WTC11 (cell line): Measurements from ENCODE around the gene PAIP2. TPM values are rescaled to one million over a fixed set of nuclear protein-coding genes. Genes with fewer than 3 reads are reported as not detected.

Experiments used
- ATAC-seq: fragments of 200-7000 bp; cut with Tn5 transposase; 2 replicates; pipeline ENCODE4 v1.10.0; 2021; ENCODE audit warnings: mild to moderate bottlenecking, moderate library complexity
- CTCF ChIA-PET: fragments of 300-600 bp; sonication (Branson Sonifier 250); formaldehyde crosslinking; loops from one replicate; lab custom pipeline; 2021; ENCODE audit warnings: antibody characterized with exemption; lab: Charles Lee
- POLR2A ChIA-PET: fragments of 350-600 bp; sonication (Branson Sonifier 250); formaldehyde crosslinking; loops from one replicate; lab custom pipeline; 2021; ENCODE audit warnings: antibody characterized with exemption; lab: Charles Lee
- DNase-seq: peaks from one replicate; pipeline ENCODE4 v3.0.0; 2021; ENCODE audit warnings: low spot score
- H3K27ac Mint-ChIP-seq: 2 replicates; pipeline ENCODE4 v1.8.0; 2021; ENCODE audit warnings: mixed read lengths
- H3K27me3 Mint-ChIP-seq: 2 replicates; pipeline ENCODE4 v1.8.0; 2021; ENCODE audit warnings: low read depth, mild to moderate bottlenecking, moderate library complexity, mixed read lengths
- H3K36me3 Mint-ChIP-seq: 2 replicates; pipeline ENCODE4 v1.8.0; 2021; ENCODE audit warnings: mixed read lengths
- H3K4me1 Mint-ChIP-seq: 2 replicates; pipeline ENCODE4 v1.8.0; 2022; ENCODE audit warnings: mixed read lengths
- H3K4me3 Mint-ChIP-seq: 2 replicates; pipeline ENCODE4 v1.8.0; 2021; ENCODE audit warnings: mild to moderate bottlenecking, moderate library complexity, mixed read lengths
- H3K9me3 Mint-ChIP-seq: 2 replicates; pipeline ENCODE4 v1.8.0; 2021; ENCODE audit warnings: mixed read lengths
- ATF1 ChIP-seq: sonication (generic); formaldehyde crosslinking; IDR thresholded peaks from 2 replicates; pipeline ENCODE4 v1.8.1; 2023; ENCODE audit warnings: mild to moderate bottlenecking, moderate library complexity, missing genetic modification reagents
- CBFB ChIP-seq: sonication (generic); formaldehyde crosslinking; IDR thresholded peaks from 2 replicates; pipeline ENCODE4 v1.8.1; 2022; ENCODE audit warnings: mild to moderate bottlenecking, low read depth, missing genetic modification reagents
- ELF4 ChIP-seq: sonication (generic); formaldehyde crosslinking; IDR thresholded peaks from 2 replicates; pipeline ENCODE4 v1.8.1; 2022; ENCODE audit warnings: low read depth, mild to moderate bottlenecking, moderate library complexity, missing genetic modification reagents
- JAZF1 ChIP-seq: fragments of 250-450 bp; sonication (Bioruptor Pico); IDR thresholded peaks from 2 replicates; pipeline ENCODE4 v1.9.0; 2021; ENCODE audit warnings: moderate library complexity, mild to moderate bottlenecking, inconsistent platforms
- JUN ChIP-seq: sonication (generic); formaldehyde crosslinking; IDR thresholded peaks from 2 replicates; pipeline ENCODE4 v1.8.0; 2023; ENCODE audit warnings: mild to moderate bottlenecking, missing genetic modification reagents
- KAT7 ChIP-seq: sonication (generic); formaldehyde crosslinking; IDR thresholded peaks from 2 replicates; pipeline ENCODE4 v1.8.1; 2023; ENCODE audit warnings: missing genetic modification reagents, mild to moderate bottlenecking, borderline replicate concordance
- MYBL2 ChIP-seq: sonication (generic); formaldehyde crosslinking; IDR thresholded peaks from 2 replicates; pipeline ENCODE4 v1.8.1; 2023; ENCODE audit warnings: mild to moderate bottlenecking, moderate library complexity, missing genetic modification reagents
- NFATC4 ChIP-seq: fragments of 250-450 bp; sonication (Bioruptor Pico); IDR thresholded peaks from 2 replicates; pipeline ENCODE4 v1.9.0; 2021; ENCODE audit warnings: mild to moderate bottlenecking
- NR2C2 ChIP-seq: sonication (generic); formaldehyde crosslinking; IDR thresholded peaks from 2 replicates; pipeline ENCODE4 v1.8.0; 2022; ENCODE audit warnings: mild to moderate bottlenecking, missing genetic modification reagents
- RORB ChIP-seq: fragments of 250-450 bp; sonication (Bioruptor Pico); IDR thresholded peaks from 2 replicates; pipeline ENCODE4 v1.9.0; 2021; ENCODE audit warnings: mild to moderate bottlenecking
- TP53 ChIP-seq: sonication (generic); formaldehyde crosslinking; IDR thresholded peaks from 2 replicates; pipeline ENCODE4 v1.8.1; 2023; ENCODE audit warnings: mild to moderate bottlenecking, missing genetic modification reagents
- ZNF263 ChIP-seq: sonication (generic); formaldehyde crosslinking; IDR thresholded peaks from 2 replicates; pipeline ENCODE4 v1.8.1; 2022; ENCODE audit warnings: low read depth, mild to moderate bottlenecking, moderate library complexity, missing genetic modification reagents
- ZNF416 ChIP-seq: fragments of 250-450 bp; sonication (Bioruptor Pico); IDR thresholded peaks from 2 replicates; pipeline ENCODE4 v1.9.0; 2021; ENCODE audit warnings: mild to moderate bottlenecking, inconsistent platforms
- total RNA-seq: library from RNA; stranded (reverse); gene quantifications from 3 replicates; pipeline ENCODE4 v1.2.3, GENCODE V29; 2021
- TF ChIP-seq, protein P1 (sequence below): sonication (generic); formaldehyde crosslinking; IDR thresholded peaks from 2 replicates; pipeline ENCODE4 v1.8.1; 2023; ENCODE audit warnings: mild to moderate bottlenecking, missing genetic modification reagents
- TF ChIP-seq, protein P2 (sequence below): sonication (generic); formaldehyde crosslinking; IDR thresholded peaks from 2 replicates; pipeline ENCODE4 v1.8.0; 2022; ENCODE audit warnings: mild to moderate bottlenecking, missing genetic modification reagents
- TF ChIP-seq, protein P3 (sequence below): sonication (generic); formaldehyde crosslinking; IDR thresholded peaks from 2 replicates; pipeline ENCODE4 v1.8.0; 2023; ENCODE audit warnings: missing genetic modification reagents
- TF ChIP-seq, protein P4 (sequence below): sonication (generic); formaldehyde crosslinking; IDR thresholded peaks from 2 replicates; pipeline ENCODE4 v1.8.1; 2022; ENCODE audit warnings: low read depth, mild to moderate bottlenecking, moderate library complexity, missing genetic modification reagents, borderline replicate concordance
- TF ChIP-seq, protein P5 (sequence below): fragments of 250-450 bp; sonication (Bioruptor Pico); IDR thresholded peaks from 2 replicates; pipeline ENCODE4 v2.1.2; 2022; ENCODE audit warnings: mild to moderate bottlenecking, moderate library complexity
- TF ChIP-seq, protein P6 (sequence below): sonication (generic); formaldehyde crosslinking; IDR thresholded peaks from 2 replicates; pipeline ENCODE4 v1.8.0; 2022; ENCODE audit warnings: mild to moderate bottlenecking, missing genetic modification reagents
- TF ChIP-seq, protein P7 (sequence below): sonication (generic); formaldehyde crosslinking; IDR thresholded peaks from 2 replicates; pipeline ENCODE4 v1.8.0; 2022; ENCODE audit warnings: mild to moderate bottlenecking, missing genetic modification reagents

The PAIP2 gene
- total RNA-seq, 1 experiment from 2014 or later: 126 TPM

DNA sequence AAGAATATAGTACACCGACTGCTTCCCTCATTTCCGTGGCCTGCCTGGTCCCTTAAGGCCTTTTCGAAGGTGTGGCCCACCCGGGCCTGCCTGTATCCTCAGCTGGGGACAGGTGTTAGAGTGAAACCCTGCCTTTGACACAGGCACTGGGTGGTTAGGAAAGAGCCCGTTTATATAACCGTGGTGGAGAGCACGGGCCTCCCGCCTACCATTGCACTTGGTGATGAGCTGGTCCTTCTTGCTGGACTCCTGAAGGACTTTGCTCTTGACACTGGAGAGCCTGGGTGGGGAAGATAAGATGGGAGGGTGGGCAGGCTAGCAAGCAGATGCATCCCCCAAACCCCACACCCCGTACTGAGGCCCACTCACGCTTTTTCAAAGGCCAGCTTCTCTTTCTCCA is 59.9 kb downstream of the PAIP2 start:
- H3K4me1 Mint-ChIP-seq: peaks cover 21% of the 10 kb centered on the region
- POLR2A ChIA-PET: no interaction called here
- no peak overlapping the region for H3K4me3 Mint-ChIP-seq
- no peak for ATAC-seq
- H3K27ac Mint-ChIP-seq: no peak overlapping the region
- TF ChIP-seq NR2C2 (CRISPR knock-in tag): no peak
- TF ChIP-seq, protein P1, sequence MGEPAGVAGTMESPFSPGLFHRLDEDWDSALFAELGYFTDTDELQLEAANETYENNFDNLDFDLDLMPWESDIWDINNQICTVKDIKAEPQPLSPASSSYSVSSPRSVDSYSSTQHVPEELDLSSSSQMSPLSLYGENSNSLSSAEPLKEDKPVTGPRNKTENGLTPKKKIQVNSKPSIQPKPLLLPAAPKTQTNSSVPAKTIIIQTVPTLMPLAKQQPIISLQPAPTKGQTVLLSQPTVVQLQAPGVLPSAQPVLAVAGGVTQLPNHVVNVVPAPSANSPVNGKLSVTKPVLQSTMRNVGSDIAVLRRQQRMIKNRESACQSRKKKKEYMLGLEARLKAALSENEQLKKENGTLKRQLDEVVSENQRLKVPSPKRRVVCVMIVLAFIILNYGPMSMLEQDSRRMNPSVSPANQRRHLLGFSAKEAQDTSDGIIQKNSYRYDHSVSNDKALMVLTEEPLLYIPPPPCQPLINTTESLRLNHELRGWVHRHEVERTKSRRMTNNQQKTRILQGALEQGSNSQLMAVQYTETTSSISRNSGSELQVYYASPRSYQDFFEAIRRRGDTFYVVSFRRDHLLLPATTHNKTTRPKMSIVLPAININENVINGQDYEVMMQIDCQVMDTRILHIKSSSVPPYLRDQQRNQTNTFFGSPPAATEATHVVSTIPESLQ: no peak
- TF ChIP-seq, protein P2, sequence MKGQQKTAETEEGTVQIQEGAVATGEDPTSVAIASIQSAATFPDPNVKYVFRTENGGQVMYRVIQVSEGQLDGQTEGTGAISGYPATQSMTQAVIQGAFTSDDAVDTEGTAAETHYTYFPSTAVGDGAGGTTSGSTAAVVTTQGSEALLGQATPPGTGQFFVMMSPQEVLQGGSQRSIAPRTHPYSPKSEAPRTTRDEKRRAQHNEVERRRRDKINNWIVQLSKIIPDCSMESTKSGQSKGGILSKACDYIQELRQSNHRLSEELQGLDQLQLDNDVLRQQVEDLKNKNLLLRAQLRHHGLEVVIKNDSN (CRISPR knock-in tag): no peak
- TF ChIP-seq, protein P3, sequence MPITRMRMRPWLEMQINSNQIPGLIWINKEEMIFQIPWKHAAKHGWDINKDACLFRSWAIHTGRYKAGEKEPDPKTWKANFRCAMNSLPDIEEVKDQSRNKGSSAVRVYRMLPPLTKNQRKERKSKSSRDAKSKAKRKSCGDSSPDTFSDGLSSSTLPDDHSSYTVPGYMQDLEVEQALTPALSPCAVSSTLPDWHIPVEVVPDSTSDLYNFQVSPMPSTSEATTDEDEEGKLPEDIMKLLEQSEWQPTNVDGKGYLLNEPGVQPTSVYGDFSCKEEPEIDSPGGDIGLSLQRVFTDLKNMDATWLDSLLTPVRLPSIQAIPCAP (CRISPR knock-in tag): no peak
- TF ChIP-seq JAZF1: no peak
- no peak for TF ChIP-seq RORB
- TF ChIP-seq KAT7: no peak
- no peak for TF ChIP-seq ZNF416 (CRISPR knock-in tag)
- no peak for TF ChIP-seq CBFB (CRISPR knock-in tag)
- TF ChIP-seq, protein P4, sequence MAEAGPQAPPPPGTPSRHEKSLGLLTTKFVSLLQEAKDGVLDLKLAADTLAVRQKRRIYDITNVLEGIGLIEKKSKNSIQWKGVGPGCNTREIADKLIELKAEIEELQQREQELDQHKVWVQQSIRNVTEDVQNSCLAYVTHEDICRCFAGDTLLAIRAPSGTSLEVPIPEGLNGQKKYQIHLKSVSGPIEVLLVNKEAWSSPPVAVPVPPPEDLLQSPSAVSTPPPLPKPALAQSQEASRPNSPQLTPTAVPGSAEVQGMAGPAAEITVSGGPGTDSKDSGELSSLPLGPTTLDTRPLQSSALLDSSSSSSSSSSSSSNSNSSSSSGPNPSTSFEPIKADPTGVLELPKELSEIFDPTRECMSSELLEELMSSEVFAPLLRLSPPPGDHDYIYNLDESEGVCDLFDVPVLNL (CRISPR knock-in tag): no peak
- TF ChIP-seq, protein P5, sequence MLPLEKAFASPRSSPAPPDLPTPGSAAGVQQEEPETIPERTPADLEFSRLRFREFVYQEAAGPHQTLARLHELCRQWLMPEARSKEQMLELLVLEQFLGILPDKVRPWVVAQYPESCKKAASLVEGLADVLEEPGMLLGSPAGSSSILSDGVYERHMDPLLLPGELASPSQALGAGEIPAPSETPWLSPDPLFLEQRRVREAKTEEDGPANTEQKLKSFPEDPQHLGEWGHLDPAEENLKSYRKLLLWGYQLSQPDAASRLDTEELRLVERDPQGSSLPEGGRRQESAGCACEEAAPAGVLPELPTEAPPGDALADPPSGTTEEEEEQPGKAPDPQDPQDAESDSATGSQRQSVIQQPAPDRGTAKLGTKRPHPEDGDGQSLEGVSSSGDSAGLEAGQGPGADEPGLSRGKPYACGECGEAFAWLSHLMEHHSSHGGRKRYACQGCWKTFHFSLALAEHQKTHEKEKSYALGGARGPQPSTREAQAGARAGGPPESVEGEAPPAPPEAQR (CRISPR knock-in tag): no peak
- no peak for TF ChIP-seq ATF1 (CRISPR knock-in tag)
- TF ChIP-seq TP53: no peak
- no peak for TF ChIP-seq ELF4 (CRISPR knock-in tag)
- TF ChIP-seq JUN (CRISPR knock-in tag): no peak
- TF ChIP-seq MYBL2 (CRISPR knock-in tag): no peak
- no peak for TF ChIP-seq ZNF263 (CRISPR knock-in tag)
- TF ChIP-seq, protein P6, sequence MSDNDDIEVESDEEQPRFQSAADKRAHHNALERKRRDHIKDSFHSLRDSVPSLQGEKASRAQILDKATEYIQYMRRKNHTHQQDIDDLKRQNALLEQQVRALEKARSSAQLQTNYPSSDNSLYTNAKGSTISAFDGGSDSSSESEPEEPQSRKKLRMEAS (CRISPR knock-in tag): no peak
- TF ChIP-seq, protein P7, sequence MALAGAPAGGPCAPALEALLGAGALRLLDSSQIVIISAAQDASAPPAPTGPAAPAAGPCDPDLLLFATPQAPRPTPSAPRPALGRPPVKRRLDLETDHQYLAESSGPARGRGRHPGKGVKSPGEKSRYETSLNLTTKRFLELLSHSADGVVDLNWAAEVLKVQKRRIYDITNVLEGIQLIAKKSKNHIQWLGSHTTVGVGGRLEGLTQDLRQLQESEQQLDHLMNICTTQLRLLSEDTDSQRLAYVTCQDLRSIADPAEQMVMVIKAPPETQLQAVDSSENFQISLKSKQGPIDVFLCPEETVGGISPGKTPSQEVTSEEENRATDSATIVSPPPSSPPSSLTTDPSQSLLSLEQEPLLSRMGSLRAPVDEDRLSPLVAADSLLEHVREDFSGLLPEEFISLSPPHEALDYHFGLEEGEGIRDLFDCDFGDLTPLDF (CRISPR knock-in tag): no peak
- TF ChIP-seq NFATC4: no peak
- DNase-seq: no peak
- peaks cover 19% of the 10 kb centered on the region for H3K36me3 Mint-ChIP-seq
- H3K27me3 Mint-ChIP-seq: no peaks in the 10 kb centered on the region; the same call in 1 of the 2 replicates
- CTCF ChIA-PET: interaction anchor here (0.6 to 3.4 kb wide), 6 partner anchors 9 to 364 kb away, joined by 4 to 31 read pairs (median 7); partner anchors contain the start of gene PROB1
- no peaks in the 10 kb centered on the region for H3K9me3 Mint-ChIP-seq
